SIG-M5 treated with dmso at 0.1 percent for 504 hours (cell line): ENCODE data around the gene TMEM232.
"Not testable (repeated sequence)": the region's sequence is repeated elsewhere in the genome, so short reads cannot be mapped to it uniquely, and the experiment has no call there.

Experiments used
- DNase-seq: peaks from one replicate; lab custom pipeline; 2025; ENCODE audit not compliant: unreplicated experiment; lab: John Stamatoyannopoulos, UW

TMEM232 gene

GRCh38 chr5:110707260-110707844 is 19.1 kb downstream of the TMEM232 start:
- no peak for DNase-seq

GRCh38 chr5:110705349-110705748 is 21.1 kb downstream of the TMEM232 start:
- DNase-seq, result no peak

- no peak for DNase-seq
Measured at GRCh38 chr5:110703481-110703880, 23.0 kb downstream of the TMEM232 start.

- no peak for DNase-seq
Measured at GRCh38 chr5:110702704-110703103, 23.8 kb downstream of the TMEM232 start.

- DNase-seq, result no peak
Measured at GRCh38 chr5:110702300-110702699, 24.2 kb downstream of the TMEM232 start.

GRCh38 chr5:110692669-110693068 is 33.8 kb downstream of the TMEM232 start:
- not testable (repeated sequence) for DNase-seq

GRCh38 chr5:110690587-110690986 is 35.9 kb downstream of the TMEM232 start:
- not testable (repeated sequence) for DNase-seq

- DNase-seq, result no peak
Measured at GRCh38 chr5:110687485-110687884, 39.0 kb downstream of the TMEM232 start.

GRCh38 chr5:110686270-110686669 is 40.2 kb downstream of the TMEM232 start:
- DNase-seq, result no peak

GRCh38 chr5:110681953-110682352 is 44.5 kb downstream of the TMEM232 start:
- no peak for DNase-seq

- DNase-seq, result no peak
Measured at GRCh38 chr5:110681109-110681508, 45.4 kb downstream of the TMEM232 start.

GRCh38 chr5:110676554-110676953 is 49.9 kb downstream of the TMEM232 start:
- DNase-seq, result not testable (repeated sequence)

GRCh38 chr5:110665184-110665726 is 61.2 kb downstream of the TMEM232 start:
- no peak for DNase-seq

GRCh38 chr5:110663525-110663924 is 62.9 kb downstream of the TMEM232 start:
- peak; percentile 37 for DNase-seq

GRCh38 chr5:110658006-110658405 is 68.5 kb downstream of the TMEM232 start:
- DNase-seq, result no peak

GRCh38 chr5:110653231-110653970 is 73.1 kb downstream of the TMEM232 start:
- no peak for DNase-seq

GRCh38 chr5:110651507-110651906 is 75.0 kb downstream of the TMEM232 start:
- DNase-seq, result no peak

GRCh38 chr5:110644357-110644756 is 82.1 kb downstream of the TMEM232 start:
- no peak for DNase-seq

GRCh38 chr5:110638970-110639902 is 87.2 kb downstream of the TMEM232 start:
- no peak for DNase-seq

GRCh38 chr5:110634475-110634874 is 92.0 kb downstream of the TMEM232 start:
- DNase-seq, result no peak

GRCh38 chr5:110631236-110631635 is 95.2 kb downstream of the TMEM232 start:
- DNase-seq, result no peak
